ENCODE results near the gene ADARB1. TPM values are rescaled to one million over a fixed set of nuclear protein-coding genes. Genes with fewer than 3 reads are reported as not detected.
"Not testable (repeated sequence)": the region's sequence is repeated elsewhere in the genome, so short reads cannot be mapped to it uniquely, and the experiment has no call there.

ADARB1 gene
- total RNA-seq (2014; rRNA removed; shearing (Covaris generic); ENCODE audit: low replicate concordance): 2.9 and 15.3 TPM in 2 replicates

DNA sequence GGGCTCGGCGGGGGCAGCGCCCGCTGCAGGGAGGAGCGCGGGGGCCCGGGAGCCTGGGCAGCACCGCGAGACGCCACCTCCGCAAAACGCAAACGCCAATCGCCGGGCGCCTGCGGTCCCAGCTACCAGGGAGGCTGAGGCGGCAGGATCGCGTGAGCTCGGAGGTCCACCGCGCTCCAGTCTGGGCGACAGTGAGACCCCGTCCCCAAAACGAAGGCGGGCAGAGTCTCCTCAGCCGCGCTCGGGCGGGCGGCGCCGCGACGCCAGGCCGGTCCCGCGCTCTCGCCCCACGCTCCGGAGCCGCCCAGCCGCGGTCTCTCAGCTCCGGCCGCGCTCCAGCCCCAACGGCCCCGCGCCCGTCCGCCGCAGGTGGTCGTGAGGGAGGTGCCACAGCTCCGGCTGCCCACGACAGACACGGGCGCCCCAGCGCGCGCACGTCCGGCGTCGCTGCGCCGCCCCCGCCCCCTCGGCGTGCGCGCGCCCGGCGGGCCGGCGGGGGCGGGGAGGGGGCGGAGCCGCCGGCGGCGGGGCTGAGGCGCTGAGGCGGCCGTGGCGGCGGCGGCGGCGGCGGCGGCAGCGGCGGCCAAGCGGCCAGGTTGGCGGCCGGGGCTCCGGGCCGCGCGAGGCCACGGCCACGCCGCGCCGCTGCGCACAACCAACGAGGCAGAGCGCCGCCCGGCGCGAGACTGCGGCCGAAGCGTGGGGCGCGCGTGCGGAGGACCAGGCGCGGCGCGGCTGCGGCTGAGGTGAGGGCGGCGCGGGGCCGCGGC lies at the start of gene ADARB1:
ADARB1 (plus strand) TSS at position 533 of the 770 bp plus-strand sequence. CDS start 97,077 bp downstream, outside the sequence.
- Histone ChIP-seq H3K27me3 (peaks cover 13% of the 10 kb centered on the region), H3K4me3 (peak within 1 kb of the TSS; percentile 63), H3K9me3 (no peaks in the 10 kb centered on the region), H3K36me3 (no peaks in the 10 kb centered on the region)
- DNase-seq: peak; percentile 70

GRCh38 chr21:45026066-45026745 lies 48.2 kb upstream of the ADARB1 start:
- DNase-seq: no peak
- H3K27me3 ChIP-seq: no peaks in the 10 kb centered on the region
- peaks cover 9% of the 10 kb centered on the region; the same call in 1 of the 2 replicates for H3K9me3 ChIP-seq

DNA sequence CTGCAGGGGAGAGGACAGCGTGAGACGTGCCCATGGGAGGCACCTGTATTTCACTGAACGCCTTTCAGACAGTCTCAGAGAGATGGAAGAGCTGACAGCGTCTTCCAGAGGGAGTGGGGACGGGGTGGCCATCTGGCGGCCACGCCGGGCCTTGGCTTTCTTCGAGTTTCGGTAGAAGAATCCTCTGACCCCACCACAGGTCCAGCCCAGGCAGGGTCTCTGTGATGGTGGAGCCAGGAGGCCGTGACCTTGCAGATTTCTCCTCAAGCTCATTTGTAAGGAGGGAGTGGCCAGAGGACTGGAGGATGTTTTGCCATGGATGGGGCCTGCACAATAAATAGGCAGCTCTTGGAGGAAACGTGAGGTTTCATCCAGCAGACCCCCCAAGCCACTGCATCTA lies 47.6 kb upstream of the ADARB1 start:
- Histone ChIP-seq H3K27me3 (no peaks in the 10 kb centered on the region), H3K36me3 (no peaks in the 10 kb centered on the region), H3K9me3 (peaks cover 9% of the 10 kb centered on the region; the same call in 1 of the 2 replicates), H3K4me3 (no peak overlapping the region)
- no peak for DNase-seq

More at GRCh38 chr21:45026066-45026745, 48.2 kb upstream of the ADARB1 start:
- Histone ChIP-seq H3K4me3 (no peak overlapping the region), H3K36me3 (no peaks in the 10 kb centered on the region)

- Histone ChIP-seq H3K36me3 (no peaks in the 10 kb centered on the region), H3K4me3 (no peak overlapping the region), H3K9me3 (peaks cover 9% of the 10 kb centered on the region; the same call in 1 of the 2 replicates), H3K27me3 (no peaks in the 10 kb centered on the region)
- DNase-seq: no peak
These were observed 46.9 kb upstream of the ADARB1 start for GRCh38 chr21:45027241-45028196.

- not testable (repeated sequence) for DNase-seq, H3K36me3 ChIP-seq, H3K27me3 ChIP-seq, H3K4me3 ChIP-seq, H3K9me3 ChIP-seq
These were observed 45.7 kb upstream of the ADARB1 start for GRCh38 chr21:45028645-45029044.

DNA sequence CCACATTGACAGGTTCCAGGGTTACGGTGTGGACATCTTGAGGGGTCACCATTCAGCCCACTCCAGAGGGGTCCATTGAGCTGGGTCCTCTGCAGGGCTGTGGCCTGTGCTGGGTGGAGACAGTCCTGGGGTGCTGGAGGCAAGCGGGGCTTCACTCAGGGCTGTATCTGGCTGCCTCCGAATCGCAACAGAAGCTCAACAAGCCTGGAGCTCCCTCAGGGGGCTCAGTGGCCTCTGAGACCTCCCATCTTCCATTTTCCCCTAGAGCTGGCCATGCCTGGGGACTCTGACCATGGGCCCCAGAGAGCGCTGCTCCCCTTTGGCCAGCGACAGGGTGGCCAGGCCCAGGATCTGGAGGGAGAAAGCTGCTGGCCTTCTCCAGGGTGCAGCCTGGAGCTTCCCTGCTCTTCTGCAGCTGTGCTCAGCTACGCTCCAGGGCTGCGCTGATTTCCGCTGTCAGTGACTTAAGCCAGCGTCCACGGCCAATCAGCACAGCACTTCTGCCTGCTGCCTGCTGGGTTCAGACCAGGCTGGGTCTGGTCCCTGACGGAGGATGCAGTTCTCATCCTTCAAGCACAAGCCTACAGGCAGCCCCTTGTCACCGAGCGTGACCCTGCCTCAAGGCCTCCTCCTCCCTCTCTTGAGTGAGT lies 45.0 kb upstream of the ADARB1 start:
- no peak for DNase-seq

DNA sequence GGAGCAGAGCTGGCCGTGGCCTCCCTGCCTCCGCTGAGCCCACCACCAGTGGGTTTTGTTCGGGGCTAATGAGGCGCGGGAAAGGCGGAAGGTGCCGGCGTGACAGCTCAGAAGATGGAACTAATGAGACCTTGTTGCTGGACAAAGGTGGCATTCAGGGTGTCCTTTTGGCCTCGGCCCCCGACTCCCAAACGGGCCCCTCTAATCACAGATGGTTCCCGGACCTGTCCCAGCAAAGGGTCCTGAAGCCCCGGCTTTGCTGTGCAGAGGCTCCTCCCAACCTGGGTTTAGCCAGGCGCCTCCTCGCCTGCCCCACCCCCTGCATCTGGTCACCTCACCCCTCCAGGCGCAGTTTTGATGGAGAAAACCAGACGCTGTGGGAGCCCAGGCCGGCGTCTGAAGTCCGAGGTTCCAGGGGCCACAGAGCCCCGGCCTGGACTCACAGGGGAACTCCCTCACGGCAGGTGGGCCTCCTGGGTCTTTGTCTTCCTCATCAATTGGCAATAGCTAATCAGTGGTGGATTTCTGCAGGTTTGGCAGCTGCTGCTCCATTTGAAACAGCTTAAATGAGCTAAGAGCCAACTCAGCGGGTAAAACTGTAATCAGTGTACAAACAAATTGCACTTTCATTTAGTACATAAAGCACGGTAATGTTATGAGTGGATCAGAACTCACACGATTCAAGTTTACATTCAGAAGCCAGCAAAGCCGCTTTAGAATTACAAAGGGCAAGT lies 44.3 kb upstream of the ADARB1 start:
- Histone ChIP-seq H3K36me3 (no peaks in the 10 kb centered on the region), H3K9me3 (no peaks in the 10 kb centered on the region), H3K27me3 (no peaks in the 10 kb centered on the region), H3K4me3 (no peak overlapping the region)
- no peak for DNase-seq

More for the DNA sequence above, 45.0 kb upstream of the ADARB1 start:
- Histone ChIP-seq H3K4me3 (no peak overlapping the region), H3K27me3 (no peaks in the 10 kb centered on the region), H3K9me3 (no peaks in the 10 kb centered on the region), H3K36me3 (no peaks in the 10 kb centered on the region)

DNA sequence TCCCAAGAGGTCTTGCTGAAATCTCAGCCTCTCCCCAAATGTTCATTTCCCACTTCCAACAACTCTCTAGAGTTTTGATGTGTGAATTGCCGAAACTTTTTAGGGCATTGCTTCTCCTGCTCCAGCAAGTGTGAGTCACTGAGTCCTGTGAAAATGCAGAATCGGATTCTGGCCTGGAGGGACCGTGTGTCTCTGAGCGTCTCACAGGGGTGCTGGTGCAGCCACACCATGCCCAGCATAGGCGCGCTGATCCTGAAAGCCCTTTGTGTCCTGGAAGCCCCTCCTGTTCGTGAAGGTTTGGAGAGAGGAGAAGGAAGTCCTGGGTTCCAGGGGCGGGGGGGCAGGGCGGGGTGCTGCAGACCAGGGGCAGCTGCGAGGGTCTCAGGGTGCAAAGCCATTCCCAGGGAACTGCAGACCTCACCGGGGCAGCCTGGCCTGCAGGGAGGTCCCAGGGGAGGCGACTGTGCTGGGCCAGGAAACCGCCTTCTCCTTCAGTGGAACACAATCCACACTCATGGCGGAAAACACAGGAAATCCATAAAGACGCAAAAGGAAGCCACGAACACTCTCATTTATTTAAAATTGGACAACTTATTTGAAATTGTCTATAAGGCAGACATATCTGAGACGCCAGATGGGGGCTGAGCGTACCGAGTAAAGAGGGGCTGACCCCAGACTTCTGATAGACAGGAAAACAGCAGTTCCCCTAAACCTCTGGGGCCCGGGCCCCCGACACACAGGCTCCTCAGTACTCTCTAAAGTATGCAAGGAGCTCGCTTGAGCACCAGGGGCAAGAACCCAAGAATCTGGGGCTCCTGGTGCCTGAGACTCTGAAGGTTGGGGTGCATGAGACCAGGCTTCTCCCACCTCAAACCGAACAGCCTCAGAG lies 43.5 kb upstream of the ADARB1 start:
- Histone ChIP-seq H3K4me3 (no peak overlapping the region), H3K36me3 (no peaks in the 10 kb centered on the region), H3K27me3 (no peaks in the 10 kb centered on the region), H3K9me3 (peaks cover 2% of the 10 kb centered on the region)
- DNase-seq: no peak

DNA sequence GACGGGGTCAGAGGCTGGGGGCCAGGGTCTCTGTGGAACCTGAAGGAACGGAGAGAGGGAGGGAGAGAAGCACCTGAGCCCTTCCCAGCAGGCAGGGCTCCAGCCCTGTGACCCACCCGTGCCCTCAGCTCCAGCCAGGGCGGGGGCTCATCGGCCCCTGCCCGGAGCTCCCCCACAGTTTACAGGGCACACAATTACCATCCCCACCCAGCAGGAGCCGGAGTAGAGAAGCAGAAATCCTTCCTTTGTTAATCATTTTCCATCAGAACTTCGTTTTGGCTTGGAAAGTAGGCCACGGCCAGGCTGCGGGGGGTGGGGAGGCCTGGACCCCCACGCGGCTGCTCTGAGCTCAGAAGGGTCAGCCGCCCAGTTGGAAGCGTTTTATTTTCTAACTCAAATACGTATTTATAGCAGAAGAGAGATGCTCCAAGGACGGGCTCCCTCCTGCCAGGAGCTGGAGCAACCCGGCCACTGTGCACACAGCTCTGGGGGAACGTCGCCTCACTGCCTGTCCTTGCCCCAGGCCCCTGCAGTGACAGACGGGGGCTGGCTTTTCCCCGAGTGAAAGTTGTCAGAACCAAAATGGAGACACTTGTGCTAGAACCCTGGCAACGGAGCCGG lies 42.7 kb upstream of the ADARB1 start:
- Histone ChIP-seq H3K4me3 (no peak overlapping the region), H3K27me3 (no peaks in the 10 kb centered on the region), H3K36me3 (no peaks in the 10 kb centered on the region), H3K9me3 (peaks cover 9% of the 10 kb centered on the region)
- no peak for DNase-seq

DNA sequence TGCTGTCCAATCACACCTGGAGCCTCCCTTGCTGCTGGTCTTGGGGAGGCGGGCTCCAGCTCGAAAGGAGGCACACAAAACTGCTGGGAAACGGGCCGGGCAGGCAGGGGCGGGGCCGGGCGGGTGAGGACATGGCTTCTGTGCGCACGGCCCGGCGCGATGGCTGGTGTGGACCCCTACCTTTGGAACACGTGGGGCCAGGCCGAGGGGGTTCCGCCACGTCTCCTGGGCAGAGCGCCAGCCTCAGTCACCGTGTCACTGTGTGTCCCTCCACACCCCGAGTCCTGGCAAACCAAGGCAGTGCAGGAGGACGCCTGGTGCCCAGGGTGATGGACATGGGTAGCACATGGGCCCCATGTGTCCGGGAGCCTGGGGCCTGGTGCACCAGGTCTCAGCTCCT lies 42.0 kb upstream of the ADARB1 start:
- DNase-seq: no peak
- no peaks in the 10 kb centered on the region for H3K36me3 ChIP-seq
- no peak overlapping the region for H3K4me3 ChIP-seq
- H3K9me3 ChIP-seq: peaks cover 15% of the 10 kb centered on the region
- no peaks in the 10 kb centered on the region for H3K27me3 ChIP-seq

DNA sequence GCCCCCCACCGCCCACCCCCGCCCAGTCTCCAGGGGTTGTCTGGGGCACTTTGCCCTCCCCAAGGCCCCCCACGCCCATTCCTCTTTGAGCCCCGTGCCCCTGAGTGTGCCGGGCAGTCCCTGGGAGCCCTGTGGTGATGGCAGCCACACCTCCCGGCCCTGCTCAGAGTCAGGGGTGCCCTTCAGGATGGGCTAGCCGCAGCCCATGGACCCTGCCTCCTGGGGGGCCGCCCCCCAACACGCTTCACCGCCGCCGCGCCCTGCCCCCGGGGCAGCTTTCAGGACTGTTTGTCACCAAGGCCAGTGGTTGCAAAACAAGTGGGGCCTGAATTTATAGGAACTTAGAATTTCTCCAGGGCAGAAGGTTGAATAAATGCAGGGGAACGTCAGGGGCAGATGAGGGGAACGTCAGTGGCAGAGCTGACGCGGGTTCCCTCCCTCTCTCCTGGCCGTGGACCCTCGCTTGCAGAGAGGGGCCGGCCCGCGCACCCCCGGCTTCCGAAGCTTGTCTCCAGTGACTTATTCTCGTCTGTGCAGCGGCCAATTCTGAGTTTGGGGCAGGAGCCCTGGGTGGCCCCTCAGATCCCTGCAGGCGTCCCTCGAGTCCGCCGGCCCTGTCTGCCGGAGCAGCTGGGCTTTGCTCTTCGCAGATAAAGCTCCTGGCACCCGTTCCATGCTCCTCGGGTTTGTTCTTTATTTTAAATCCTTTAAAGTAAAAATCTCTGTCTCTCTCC lies 41.2 kb upstream of the ADARB1 start:
- Histone ChIP-seq H3K4me3 (no peak overlapping the region), H3K9me3 (peaks cover 15% of the 10 kb centered on the region), H3K27me3 (no peaks in the 10 kb centered on the region), H3K36me3 (no peaks in the 10 kb centered on the region)
- DNase-seq: no peak

- no peak overlapping the region for H3K4me3 ChIP-seq
These were observed 40.4 kb upstream of the ADARB1 start for GRCh38 chr21:45033791-45034555.

More at GRCh38 chr21:45033791-45034555, 40.4 kb upstream of the ADARB1 start:
- Histone ChIP-seq H3K27me3 (no peaks in the 10 kb centered on the region), H3K9me3 (peaks cover 15% of the 10 kb centered on the region), H3K36me3 (no peaks in the 10 kb centered on the region)
- DNase-seq: no peak
